Osteocyte (in vitro differentiated cells): ENCODE data around the gene CNN2. TPM values are rescaled to one million over a fixed set of nuclear protein-coding genes. Genes with fewer than 3 reads are reported as not detected.
A peak's percentile ranks its signal among the peaks of the same experiment; 100 is the strongest.
"Not testable (repeated sequence)": the region's sequence is repeated elsewhere in the genome, so short reads cannot be mapped to it uniquely, and the experiment has no call there.

ENCODE experiments used
- DNase-seq: peaks from one replicate; pipeline ENCODE4 v3.0.0; 2021; ENCODE audit warnings: mixed read lengths; ENCODE audit not compliant: unreplicated experiment; ENCODE audit errors: extremely low spot score
- H3K27ac Mint-ChIP-seq: one replicate; pipeline ENCODE4 v1.8.0; 2021; ENCODE audit warnings: mild to moderate bottlenecking, mixed read lengths; ENCODE audit not compliant: unreplicated experiment
- H3K27me3 Mint-ChIP-seq: one replicate; pipeline ENCODE4 v1.8.0; 2021; ENCODE audit warnings: mixed read lengths; ENCODE audit not compliant: unreplicated experiment
- H3K36me3 Mint-ChIP-seq: one replicate; pipeline ENCODE4 v1.8.0; 2021; ENCODE audit warnings: mixed read lengths; ENCODE audit not compliant: unreplicated experiment
- H3K4me1 Mint-ChIP-seq: one replicate; pipeline ENCODE4 v1.8.0; 2021; ENCODE audit warnings: mixed read lengths; ENCODE audit not compliant: unreplicated experiment
- H3K4me3 Mint-ChIP-seq: one replicate; pipeline ENCODE4 v1.8.0; 2021; ENCODE audit warnings: mild to moderate bottlenecking, moderate library complexity, mixed read lengths; ENCODE audit not compliant: unreplicated experiment
- H3K9me3 Mint-ChIP-seq: one replicate; pipeline ENCODE4 v1.8.0; 2021; ENCODE audit warnings: mixed read lengths; ENCODE audit not compliant: unreplicated experiment
- total RNA-seq: library from RNA; stranded (reverse); gene quantifications from 2 replicates; pipeline ENCODE4 v1.2.1, GENCODE V29; 2021
- TF ChIP-seq, protein P1 (sequence below): fragments of 200-600 bp; sonication (generic); IDR thresholded peaks from 2 replicates; pipeline ENCODE4 v1.5.0; 2021; ENCODE audit warnings: antibody characterized with exemption, mild to moderate bottlenecking, moderate library complexity

CNN2 gene
- total RNA-seq, 1 donor from 2014 or later = 327 TPM

DNA sequence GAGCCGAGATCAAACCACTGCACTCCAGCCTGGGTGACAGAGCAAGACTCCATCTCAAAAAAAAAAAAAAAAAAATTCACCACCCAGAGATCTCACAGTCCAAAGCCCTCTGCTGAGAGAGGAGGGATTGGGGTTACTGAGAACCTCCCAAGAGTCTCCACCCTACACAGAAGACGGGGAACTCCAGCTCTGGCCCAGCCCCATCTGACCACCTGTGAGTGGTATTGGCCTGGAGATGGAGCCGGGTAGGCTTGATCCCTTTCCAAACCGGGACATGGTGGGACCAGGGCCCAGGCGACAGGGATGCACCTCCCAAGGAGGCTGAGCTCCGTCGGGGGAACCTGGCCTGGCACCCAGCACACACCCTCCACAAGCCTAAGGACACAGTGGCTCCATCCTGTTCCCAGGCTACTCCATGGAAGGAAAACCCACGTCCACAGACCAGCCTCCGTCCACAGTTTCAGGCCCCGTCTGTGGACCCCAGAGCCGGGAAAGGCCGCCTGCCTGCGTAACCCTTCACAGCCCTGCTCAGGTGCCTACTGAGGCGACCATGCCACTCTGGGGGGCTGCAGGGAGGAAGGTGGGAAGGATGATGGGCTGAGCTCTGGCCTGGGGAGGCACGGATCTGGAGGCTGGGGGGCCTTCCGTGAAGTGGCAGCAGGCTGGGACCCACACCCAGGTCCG is 7.3 kb upstream of the CNN2 start:
- TF ChIP-seq, protein P1, sequence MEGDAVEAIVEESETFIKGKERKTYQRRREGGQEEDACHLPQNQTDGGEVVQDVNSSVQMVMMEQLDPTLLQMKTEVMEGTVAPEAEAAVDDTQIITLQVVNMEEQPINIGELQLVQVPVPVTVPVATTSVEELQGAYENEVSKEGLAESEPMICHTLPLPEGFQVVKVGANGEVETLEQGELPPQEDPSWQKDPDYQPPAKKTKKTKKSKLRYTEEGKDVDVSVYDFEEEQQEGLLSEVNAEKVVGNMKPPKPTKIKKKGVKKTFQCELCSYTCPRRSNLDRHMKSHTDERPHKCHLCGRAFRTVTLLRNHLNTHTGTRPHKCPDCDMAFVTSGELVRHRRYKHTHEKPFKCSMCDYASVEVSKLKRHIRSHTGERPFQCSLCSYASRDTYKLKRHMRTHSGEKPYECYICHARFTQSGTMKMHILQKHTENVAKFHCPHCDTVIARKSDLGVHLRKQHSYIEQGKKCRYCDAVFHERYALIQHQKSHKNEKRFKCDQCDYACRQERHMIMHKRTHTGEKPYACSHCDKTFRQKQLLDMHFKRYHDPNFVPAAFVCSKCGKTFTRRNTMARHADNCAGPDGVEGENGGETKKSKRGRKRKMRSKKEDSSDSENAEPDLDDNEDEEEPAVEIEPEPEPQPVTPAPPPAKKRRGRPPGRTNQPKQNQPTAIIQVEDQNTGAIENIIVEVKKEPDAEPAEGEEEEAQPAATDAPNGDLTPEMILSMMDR = no peak
- Mint-ChIP-seq H3K9me3 (no peaks in the 10 kb centered on the region), H3K4me1 (peaks cover 44% of the 10 kb centered on the region), H3K27ac (peak overlapping the region; percentile 18), H3K27me3 (no peaks in the 10 kb centered on the region), H3K4me3 (peak overlapping the region; percentile 84), H3K36me3 (peaks cover 2% of the 10 kb centered on the region)
- DNase-seq = no peak

DNA sequence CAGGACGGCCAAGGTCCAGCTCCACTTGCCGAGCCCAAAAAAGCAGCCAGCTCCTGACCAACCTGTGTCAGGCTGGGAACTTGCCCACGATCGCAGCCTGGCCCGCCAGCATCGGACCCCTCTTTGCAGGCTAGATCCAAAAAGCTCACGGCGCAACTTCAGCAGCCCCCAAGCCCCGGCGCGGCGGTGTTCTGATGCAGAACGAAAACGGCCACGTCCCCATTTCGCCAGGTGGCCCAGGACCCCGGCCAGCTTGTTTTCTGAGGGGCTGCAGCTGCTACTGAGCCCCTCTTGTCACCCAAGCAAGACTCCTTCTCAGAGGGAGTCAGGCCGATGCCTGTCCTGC is 6.8 kb upstream of the CNN2 start:
- peak overlapping the region; percentile 80 for H3K27ac Mint-ChIP-seq
- H3K4me1 Mint-ChIP-seq = peaks cover 44% of the 10 kb centered on the region
- TF ChIP-seq, protein P1 = no peak
- H3K36me3 Mint-ChIP-seq = no peaks in the 10 kb centered on the region
- H3K27me3 Mint-ChIP-seq = no peaks in the 10 kb centered on the region
- DNase-seq = no peak
- no peaks in the 10 kb centered on the region for H3K9me3 Mint-ChIP-seq
- H3K4me3 Mint-ChIP-seq = peak overlapping the region; percentile 84

DNA sequence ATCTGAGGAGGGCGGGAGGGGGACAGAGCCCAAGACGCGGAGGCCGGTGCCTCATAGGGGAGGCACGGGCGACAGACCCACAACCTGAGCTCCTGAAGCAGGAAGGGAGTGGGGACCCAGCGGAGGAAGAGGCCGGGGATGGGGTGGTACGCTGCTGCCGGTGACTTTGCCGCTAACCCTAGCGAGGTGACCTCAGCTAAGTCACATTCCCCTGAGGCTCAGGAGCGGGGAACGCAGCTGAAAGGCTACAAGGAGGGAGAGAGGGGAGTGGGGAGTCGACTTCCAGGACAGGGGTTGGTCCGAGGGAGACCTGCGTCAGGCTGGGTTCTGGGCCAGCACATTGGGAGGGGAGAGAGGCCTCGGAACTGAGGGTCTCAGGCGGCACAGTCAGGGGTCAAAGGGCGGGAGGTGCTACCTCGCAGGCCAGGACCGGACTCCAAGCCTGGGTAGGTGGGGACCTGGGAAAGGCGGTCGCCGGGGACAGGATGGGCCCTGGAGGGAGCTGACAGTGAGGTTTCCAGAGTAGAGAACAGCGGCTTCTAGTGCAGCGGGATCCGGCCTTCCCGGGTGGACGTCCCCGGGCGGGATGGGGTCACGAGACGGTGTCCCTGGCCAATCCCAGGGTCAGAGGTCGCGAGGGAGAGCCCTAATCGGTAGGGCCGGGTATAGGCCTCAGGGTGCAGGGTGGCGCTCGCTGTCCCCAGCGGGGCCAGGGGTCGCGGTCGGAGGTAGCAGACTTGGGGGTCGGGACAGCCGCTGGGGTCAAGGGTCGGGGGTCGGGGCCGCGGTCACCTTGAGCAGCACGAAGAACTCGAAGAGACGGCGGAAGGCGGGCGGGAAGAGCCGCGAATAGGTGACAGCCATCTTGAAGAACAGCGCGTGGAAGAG is 6.2 kb upstream of the CNN2 start:
- Mint-ChIP-seq H3K9me3 (no peaks in the 10 kb centered on the region), H3K27ac (peak overlapping the region; percentile 80), H3K4me1 (peaks cover 44% of the 10 kb centered on the region), H3K27me3 (no peaks in the 10 kb centered on the region), H3K36me3 (no peaks in the 10 kb centered on the region), H3K4me3 (peak overlapping the region; percentile 84)
- TF ChIP-seq, protein P1 = no peak
- no peak for DNase-seq

DNA sequence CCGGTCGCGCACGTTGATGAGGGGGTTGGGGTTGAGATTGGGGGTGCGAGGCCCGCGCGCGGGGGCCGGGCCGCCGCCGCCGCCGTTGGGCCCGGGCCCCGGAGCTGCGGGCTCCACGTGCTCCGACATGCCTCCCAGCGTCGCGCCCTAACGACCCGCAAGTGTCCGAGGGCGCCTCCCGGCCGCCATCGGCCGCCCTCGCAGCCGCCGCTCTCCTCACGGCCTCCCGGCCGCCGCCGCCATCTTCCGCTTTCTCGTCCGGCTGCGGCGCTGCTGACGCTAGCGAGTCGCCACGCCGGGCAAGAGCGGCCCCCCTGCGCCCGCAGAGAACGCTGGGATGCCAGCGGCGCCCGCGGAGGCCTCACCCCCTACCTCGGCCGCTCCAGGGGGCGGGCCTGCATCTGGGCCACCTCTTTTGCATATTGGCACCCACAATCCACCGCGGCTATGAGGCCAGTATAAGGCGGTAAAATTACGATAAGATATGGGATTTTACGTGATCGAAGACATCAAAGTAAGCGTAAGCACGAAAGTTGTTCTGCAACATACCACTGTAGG is 5.5 kb upstream of the CNN2 start, which contains the start of gene TMEM259:
TSS of gene TMEM259 (minus strand) at position 256 of the 558 bp plus-strand sequence. CDS start at position 129, 127 bp downstream.
- TF ChIP-seq, protein P1 = no peak
- H3K36me3 Mint-ChIP-seq = no peaks in the 10 kb centered on the region
- H3K27me3 Mint-ChIP-seq = no peaks in the 10 kb centered on the region
- peak; percentile 99 for DNase-seq
- peaks cover 41% of the 10 kb centered on the region for H3K4me1 Mint-ChIP-seq
- H3K4me3 Mint-ChIP-seq = peak within 1 kb of the TSS; percentile 84
- peak within 1 kb of the TSS; percentile 97 for H3K27ac Mint-ChIP-seq
- H3K9me3 Mint-ChIP-seq = no peaks in the 10 kb centered on the region

DNA sequence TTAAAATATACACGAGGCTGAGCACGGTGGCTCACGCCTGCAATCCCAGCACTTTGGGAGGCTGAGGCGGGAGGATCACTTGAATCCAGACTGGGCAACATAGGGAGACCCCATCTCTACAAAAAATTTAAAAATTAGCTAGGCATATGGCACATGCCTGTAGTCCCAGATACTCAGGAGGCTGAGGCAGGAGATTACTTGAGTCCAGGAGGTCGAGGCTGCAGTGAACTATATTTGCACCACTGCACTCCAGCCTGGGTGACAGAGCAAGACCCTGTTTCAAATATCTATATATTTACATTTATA is 2.6 kb upstream of the CNN2 start:
- DNase-seq = not testable (repeated sequence)

DNA sequence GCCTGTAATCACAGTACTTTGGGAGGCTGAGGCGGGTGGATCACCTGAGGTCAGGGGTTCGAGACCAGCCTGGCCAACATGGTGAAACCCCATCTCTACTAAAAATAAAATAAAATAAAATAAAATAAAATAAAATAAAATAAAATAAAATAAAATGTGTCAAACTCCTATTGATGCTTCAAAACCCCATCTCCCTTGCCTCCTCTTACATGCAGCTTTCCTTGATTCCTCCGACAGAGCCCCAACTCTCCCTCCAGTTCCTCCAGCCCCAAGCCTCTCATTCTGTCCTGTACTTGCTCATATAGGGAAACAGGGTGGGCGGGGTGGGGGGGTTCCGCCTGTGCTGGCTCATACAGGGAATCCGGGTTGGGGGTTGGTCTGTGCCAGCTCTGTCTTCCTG is 1.3 kb upstream of the CNN2 start:
- not testable (repeated sequence) for H3K4me3 Mint-ChIP-seq, H3K27me3 Mint-ChIP-seq, H3K36me3 Mint-ChIP-seq, H3K9me3 Mint-ChIP-seq, H3K27ac Mint-ChIP-seq, DNase-seq
- H3K4me1 Mint-ChIP-seq = peaks cover 17% of the 10 kb centered on the region

More for the DNA sequence above, 2.6 kb upstream of the CNN2 start:
- H3K4me1 Mint-ChIP-seq = peaks cover 21% of the 10 kb centered on the region
- H3K9me3 Mint-ChIP-seq, H3K27me3 Mint-ChIP-seq, H3K36me3 Mint-ChIP-seq, H3K27ac Mint-ChIP-seq, H3K4me3 Mint-ChIP-seq: not testable (repeated sequence)
